NB4 (cell line): ENCODE results near the gene PIP4K2A.

Experiments used
- CTCF ChIP-seq: IDR thresholded peaks from one replicate; pipeline ENCODE4 v1.5.1; 2012; ENCODE audit warnings: low read depth, low read length
- MYC ChIP-seq: IDR thresholded peaks from 2 replicates; pipeline ENCODE4 v1.6.1; 2011; ENCODE audit warnings: low read depth, low read length
- POLR2A ChIP-seq: IDR thresholded peaks from 2 replicates; pipeline ENCODE4 v1.6.1; 2011; ENCODE audit warnings: mild to moderate bottlenecking; ENCODE audit not compliant: insufficient read length; ENCODE audit errors: extremely low read depth
- TF ChIP-seq, protein P1 (sequence below): IDR thresholded peaks from 2 replicates; pipeline ENCODE4 v1.6.1; 2011; ENCODE audit warnings: low read depth, low read length

DNA sequence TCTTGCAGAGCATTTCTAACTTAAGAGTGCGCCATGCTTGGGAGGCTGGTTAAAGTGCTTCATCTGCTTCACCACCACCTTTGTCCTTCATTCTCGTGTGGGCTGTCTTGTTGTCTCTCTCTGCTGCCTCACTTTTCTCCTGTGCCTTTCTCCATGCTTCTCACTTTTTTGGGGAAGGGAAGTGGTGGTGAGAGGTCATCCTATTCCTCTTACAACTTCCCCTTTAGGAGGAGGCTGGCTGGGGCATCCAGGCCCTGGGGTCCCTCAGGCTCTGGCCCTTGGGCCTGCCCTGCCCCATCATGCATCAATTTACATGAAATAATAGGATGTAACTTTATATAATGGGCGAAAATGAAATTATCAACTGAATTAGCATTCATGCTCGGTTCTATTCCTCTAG, 39.9 kb upstream of the PIP4K2A start:
- TF ChIP-seq MYC, result no peak
- TF ChIP-seq POLR2A, result no peak
- no peak for TF ChIP-seq CTCF
- TF ChIP-seq, protein P1, sequence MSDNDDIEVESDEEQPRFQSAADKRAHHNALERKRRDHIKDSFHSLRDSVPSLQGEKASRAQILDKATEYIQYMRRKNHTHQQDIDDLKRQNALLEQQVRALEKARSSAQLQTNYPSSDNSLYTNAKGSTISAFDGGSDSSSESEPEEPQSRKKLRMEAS, result no peak
